Mesendoderm (in vitro differentiated cells): ENCODE data around the gene INO80C.

Experiments used
- DNase-seq: peaks from one replicate; pipeline ENCODE4 v3.0.0; 2013
- H2AK5ac ChIP-seq: 2 replicates; pipeline ENCODE4 v1.6.1; 2013; ENCODE audit warnings: low read length, inconsistent platforms
- H2BK120ac ChIP-seq: 2 replicates; pipeline ENCODE4 v1.6.1; 2013; ENCODE audit warnings: low read depth, mild to moderate bottlenecking, low read length, moderate library complexity, mixed read lengths
- H2BK15ac ChIP-seq: replicated peaks from 2 replicates; pipeline ENCODE4 v1.6.1; 2013; ENCODE audit warnings: low read depth, mild to moderate bottlenecking, moderate library complexity
- H2BK5ac ChIP-seq: 2 replicates; pipeline ENCODE4 v1.6.1; 2013; ENCODE audit warnings: low read length, inconsistent platforms
- H3K18ac ChIP-seq: 2 replicates; pipeline ENCODE4 v1.6.1; 2013; ENCODE audit warnings: mild to moderate bottlenecking, low read length, mixed read lengths
- H3K23ac ChIP-seq: one replicate; pipeline ENCODE4 v1.6.1; 2013; ENCODE audit warnings: low read length
- H3K27ac ChIP-seq: 2 replicates; pipeline ENCODE4 v1.5.1; 2013; ENCODE audit warnings: low read depth, mild to moderate bottlenecking, inconsistent platforms, low read length, moderate library complexity
- H3K27me3 ChIP-seq: 2 replicates; pipeline ENCODE4 v1.6.1; 2013; ENCODE audit warnings: low read length, control low read depth, mild to moderate bottlenecking, inconsistent platforms; ENCODE audit not compliant: insufficient read depth, poor library complexity
- H3K36me3 ChIP-seq: 2 replicates; pipeline ENCODE4 v1.6.1; 2013; ENCODE audit warnings: low read length, inconsistent platforms; ENCODE audit not compliant: control insufficient read depth, insufficient read depth
- H3K4ac ChIP-seq: one replicate; pipeline ENCODE4 v1.6.1; 2013; ENCODE audit warnings: low read depth, mild to moderate bottlenecking, low read length, moderate library complexity
- H3K4me1 ChIP-seq: 2 replicates; pipeline ENCODE4 v1.6.1; 2013; ENCODE audit warnings: low read depth, low read length, inconsistent platforms; ENCODE audit not compliant: control insufficient read depth
- H3K4me2 ChIP-seq: 2 replicates; pipeline ENCODE4 v1.6.1; 2013; ENCODE audit warnings: low read length
- H3K4me3 ChIP-seq: 2 replicates; pipeline ENCODE4 v1.5.1; 2013; ENCODE audit warnings: mild to moderate bottlenecking, low read length
- H3K56ac ChIP-seq: one replicate; pipeline ENCODE4 v1.6.1; 2013; ENCODE audit warnings: low read length
- H3K79me1 ChIP-seq: 2 replicates; pipeline ENCODE4 v1.6.1; 2013; ENCODE audit warnings: low read length, inconsistent platforms
- H3K79me2 ChIP-seq: 2 replicates; pipeline ENCODE4 v1.6.1; 2013; ENCODE audit warnings: mild to moderate bottlenecking, low read length; ENCODE audit not compliant: control insufficient read depth, insufficient read depth
- H3K9ac ChIP-seq: 2 replicates; pipeline ENCODE4 v1.6.1; 2013; ENCODE audit warnings: low read length, inconsistent platforms
- H4K5ac ChIP-seq: one replicate; pipeline ENCODE4 v1.6.1; 2013; ENCODE audit warnings: low read length
- H4K8ac ChIP-seq: one replicate; pipeline ENCODE4 v1.6.1; 2013; ENCODE audit warnings: low read depth, mild to moderate bottlenecking, control low read depth, low read length, moderate library complexity
- WGBS: extraction: QIAGEN DNeasy Blood & Tissue Kit; methylation state at CpG from one replicate; pipeline ENCODE4 v1.1.7; 2013; ENCODE audit warnings: low lambda C conversion rate, missing lambda C conversion rate; ENCODE audit not compliant: insufficient coverage; ENCODE audit errors: extremely low coverage; 5-methylcytosine and 5-hydroxymethylcytosine counted together

INO80C gene

DNA sequence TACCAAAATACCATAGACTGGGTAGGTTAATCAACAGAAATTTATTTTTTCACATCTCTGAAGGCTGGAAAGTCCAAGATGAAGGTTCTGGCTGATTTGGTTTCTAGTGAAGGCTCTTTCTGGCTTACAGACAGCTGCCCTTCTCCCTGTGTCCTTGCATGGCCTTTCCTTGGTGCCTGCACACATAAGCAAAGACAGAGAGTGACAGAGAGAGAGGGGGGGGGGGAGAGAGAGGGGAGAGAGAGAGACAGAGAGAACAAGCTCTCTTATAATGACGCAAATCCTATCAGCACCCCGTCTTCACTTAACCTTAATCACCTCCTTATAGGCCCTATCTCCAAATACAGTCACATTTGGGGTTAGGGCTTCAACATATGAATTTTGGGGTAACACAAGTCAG lies 53.9 kb downstream of the INO80C start:
- H2BK15ac ChIP-seq = no peak overlapping the region
- H3K18ac ChIP-seq = no peak overlapping the region
- no peaks in the 10 kb centered on the region for H3K79me2 ChIP-seq
- no peak overlapping the region for H2BK5ac ChIP-seq
- H2BK120ac ChIP-seq = no peak overlapping the region
- H3K4me2 ChIP-seq = no peak overlapping the region
- H3K4me3 ChIP-seq = no peak overlapping the region
- H3K4ac ChIP-seq = no peak overlapping the region
- H3K23ac ChIP-seq = no peak overlapping the region
- no peak overlapping the region for H3K9ac ChIP-seq
- no peaks in the 10 kb centered on the region for H3K27me3 ChIP-seq
- no peak overlapping the region for H4K5ac ChIP-seq
- H3K79me1 ChIP-seq = no peaks in the 10 kb centered on the region
- H3K56ac ChIP-seq = no peak overlapping the region
- H3K27ac ChIP-seq = no peak overlapping the region
- WGBS = no CpG with 5 or more reads among the region's 2 CpGs
- H3K36me3 ChIP-seq = no peaks in the 10 kb centered on the region
- no peak for DNase-seq
- no peak overlapping the region for H4K8ac ChIP-seq
- H2AK5ac ChIP-seq = no peak overlapping the region
- H3K4me1 ChIP-seq = peaks cover 1% of the 10 kb centered on the region

DNA sequence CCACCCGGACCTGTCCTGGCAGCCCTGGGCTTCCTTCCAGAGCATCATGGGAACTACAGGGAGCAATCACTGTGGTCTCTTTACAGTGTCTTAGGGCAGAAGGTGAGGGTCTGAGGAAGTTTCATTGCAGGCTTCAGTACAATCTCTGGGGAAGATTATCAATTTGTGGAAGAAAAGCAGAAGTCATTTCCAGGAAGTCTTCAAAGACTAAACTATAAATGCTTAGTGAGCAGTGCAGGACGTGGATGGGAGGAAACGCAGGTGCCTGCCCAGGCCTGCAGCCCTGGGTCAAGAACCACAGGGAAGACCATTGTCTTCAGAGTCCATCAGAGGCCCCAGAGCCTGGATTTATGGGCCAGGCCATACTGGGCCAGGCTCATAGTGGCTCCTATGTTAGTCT lies 54.3 kb downstream of the INO80C start:
- Histone ChIP-seq H3K23ac (no peak overlapping the region), H3K18ac (no peak overlapping the region), H3K4me3 (no peak overlapping the region), H2BK120ac (no peak overlapping the region), H3K79me2 (no peaks in the 10 kb centered on the region), H3K4ac (no peak overlapping the region), H2BK15ac (no peak overlapping the region), H3K27me3 (no peaks in the 10 kb centered on the region), H2BK5ac (no peak overlapping the region), H3K4me2 (no peak overlapping the region), H2AK5ac (no peak overlapping the region), H3K79me1 (no peaks in the 10 kb centered on the region), H3K56ac (no peak overlapping the region), H4K8ac (no peak overlapping the region), H3K36me3 (no peaks in the 10 kb centered on the region), H3K27ac (no peak overlapping the region), H3K4me1 (peaks cover 2% of the 10 kb centered on the region), H3K9ac (no peak overlapping the region), H4K5ac (no peak overlapping the region)
- no CpG with 5 or more reads among the region's 3 CpGs for WGBS
- no peak for DNase-seq

- H3K79me1 ChIP-seq = no peaks in the 10 kb centered on the region
- no peaks in the 10 kb centered on the region for H3K79me2 ChIP-seq
- no CpG with 5 or more reads among the region's 5 CpGs for WGBS
- H3K4ac ChIP-seq = no peak overlapping the region
- DNase-seq = no peak
- H4K5ac ChIP-seq = no peak overlapping the region
- no peaks in the 10 kb centered on the region for H3K27me3 ChIP-seq
- H2AK5ac ChIP-seq = no peak overlapping the region
- no peak overlapping the region for H3K9ac ChIP-seq
- H3K4me3 ChIP-seq = no peak overlapping the region
- no peak overlapping the region for H4K8ac ChIP-seq
- H3K56ac ChIP-seq = no peak overlapping the region
- H3K18ac ChIP-seq = no peak overlapping the region
- H3K4me1 ChIP-seq = peaks cover 8% of the 10 kb centered on the region
- H2BK5ac ChIP-seq = no peak overlapping the region
- H2BK120ac ChIP-seq = no peak overlapping the region
- no peak overlapping the region for H2BK15ac ChIP-seq
- no peak overlapping the region for H3K4me2 ChIP-seq
- no peaks in the 10 kb centered on the region for H3K36me3 ChIP-seq
- no peak overlapping the region for H3K27ac ChIP-seq
- no peak overlapping the region for H3K23ac ChIP-seq
Observed at GRCh38 chr18:35442701-35443100, 55.1 kb downstream of the INO80C start.

DNA sequence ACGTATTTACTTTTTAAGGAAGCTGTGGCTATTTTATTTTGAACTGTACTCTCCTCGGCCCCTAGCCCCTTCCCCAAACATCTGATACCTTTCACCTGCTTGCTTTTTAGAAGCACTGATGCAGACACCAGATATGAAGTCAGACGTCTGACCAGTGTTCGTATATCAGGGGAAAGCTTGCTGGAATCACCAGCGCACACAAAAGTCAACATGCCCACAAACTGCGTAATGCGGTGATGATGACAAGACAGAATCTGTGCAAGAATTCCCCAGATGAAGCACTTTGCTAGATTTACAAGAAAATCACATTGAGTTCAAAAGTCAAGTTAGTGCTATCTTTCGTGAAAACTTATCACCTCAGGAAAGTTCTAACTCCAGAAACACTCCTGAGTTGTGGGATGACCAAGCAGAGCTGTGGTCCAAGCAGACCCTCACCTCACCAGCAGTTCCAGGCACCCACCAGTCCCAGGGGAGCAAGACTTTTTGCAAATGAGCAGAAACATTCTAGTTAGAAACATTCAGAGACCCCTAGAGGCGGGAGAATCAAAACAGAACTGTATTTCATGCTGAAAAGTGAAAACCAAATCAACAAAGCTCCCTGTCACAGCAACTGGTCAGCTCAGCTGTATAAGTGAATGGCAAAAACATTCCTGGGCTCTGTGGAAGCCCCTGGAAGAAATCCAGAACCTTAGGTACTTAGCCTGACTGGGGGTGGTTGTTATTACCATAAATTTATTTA lies 55.7 kb downstream of the INO80C start:
- Histone ChIP-seq H3K4ac (peak overlapping the region; percentile 37), H2BK5ac (no peak overlapping the region), H3K4me2 (no peak overlapping the region), H2BK120ac (no peak overlapping the region), H3K18ac (no peak overlapping the region), H3K27me3 (no peaks in the 10 kb centered on the region), H4K8ac (no peak overlapping the region), H2BK15ac (no peak overlapping the region), H3K79me1 (no peaks in the 10 kb centered on the region), H3K79me2 (no peaks in the 10 kb centered on the region), H3K9ac (no peak overlapping the region), H3K4me3 (no peak overlapping the region), H3K4me1 (peaks cover 8% of the 10 kb centered on the region), H2AK5ac (no peak overlapping the region), H3K36me3 (no peaks in the 10 kb centered on the region), H3K27ac (no peak overlapping the region), H4K5ac (no peak overlapping the region), H3K56ac (no peak overlapping the region), H3K23ac (no peak overlapping the region)
- DNase-seq = no peak
- WGBS = no CpG with 5 or more reads among the region's 9 CpGs

DNA sequence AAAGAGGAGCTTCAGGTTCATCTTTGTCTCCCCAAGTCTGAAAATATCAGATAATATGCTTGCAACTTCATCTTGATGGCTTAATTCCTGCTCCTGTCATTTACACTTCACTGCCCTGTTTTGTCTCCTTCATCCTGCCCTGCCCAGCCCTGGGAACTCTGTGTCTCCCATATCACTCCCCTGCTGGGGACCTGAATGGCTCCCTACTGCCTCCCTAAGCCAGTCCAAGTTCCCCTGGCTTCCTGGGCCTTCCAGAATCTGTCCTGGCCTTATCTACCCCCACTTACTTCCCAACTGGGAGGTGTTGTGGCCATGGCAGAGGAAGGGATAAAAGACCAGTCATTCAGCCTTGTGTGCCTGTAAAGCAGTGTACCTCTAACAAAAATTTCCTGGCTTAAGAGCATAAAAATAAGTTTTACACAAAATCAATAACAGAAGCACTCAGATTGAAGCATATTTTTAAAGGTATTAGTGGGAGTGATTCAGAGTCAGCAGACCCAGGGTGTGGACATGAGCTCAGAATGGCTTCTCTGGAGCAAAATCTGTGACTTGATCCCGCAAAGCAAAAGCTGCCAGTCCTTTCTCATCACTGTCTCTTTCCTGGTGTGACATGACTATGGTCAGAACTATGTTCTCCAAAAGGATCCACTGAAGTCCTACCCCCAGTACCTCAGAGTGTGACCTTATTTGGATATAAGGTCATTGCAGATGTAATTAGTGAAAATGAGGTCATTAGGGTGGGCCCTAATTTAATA lies 59.1 kb downstream of the INO80C start:
- H3K4me1 ChIP-seq = peaks cover 8% of the 10 kb centered on the region
- H3K27me3 ChIP-seq = no peaks in the 10 kb centered on the region
- H3K9ac ChIP-seq = no peak overlapping the region
- no peak overlapping the region for H3K4me3 ChIP-seq
- no peak overlapping the region for H2AK5ac ChIP-seq
- H4K5ac ChIP-seq = no peak overlapping the region
- H2BK5ac ChIP-seq = no peak overlapping the region
- H3K27ac ChIP-seq = no peak overlapping the region
- H4K8ac ChIP-seq = no peak overlapping the region
- H3K36me3 ChIP-seq = no peaks in the 10 kb centered on the region
- no peak overlapping the region for H2BK15ac ChIP-seq
- peak overlapping the region; percentile 49 for H2BK120ac ChIP-seq
- no peak overlapping the region for H3K4ac ChIP-seq
- H3K4me2 ChIP-seq = no peak overlapping the region
- H3K23ac ChIP-seq = no peak overlapping the region
- H3K56ac ChIP-seq = no peak overlapping the region
- H3K18ac ChIP-seq = no peak overlapping the region
- no peaks in the 10 kb centered on the region for H3K79me1 ChIP-seq
- no peaks in the 10 kb centered on the region for H3K79me2 ChIP-seq
- no CpG with 5 or more reads among the region's 1 CpG for WGBS
- DNase-seq = peak; percentile 68
